ENCODE measurements around the gene ATP5F1D. TPM values are rescaled to one million over a fixed set of nuclear protein-coding genes. Genes with fewer than 3 reads are reported as not detected.

ATP5F1D gene
- total and polyA plus RNA-seq, 2 donors: 47.6 to 150 TPM

DNA sequence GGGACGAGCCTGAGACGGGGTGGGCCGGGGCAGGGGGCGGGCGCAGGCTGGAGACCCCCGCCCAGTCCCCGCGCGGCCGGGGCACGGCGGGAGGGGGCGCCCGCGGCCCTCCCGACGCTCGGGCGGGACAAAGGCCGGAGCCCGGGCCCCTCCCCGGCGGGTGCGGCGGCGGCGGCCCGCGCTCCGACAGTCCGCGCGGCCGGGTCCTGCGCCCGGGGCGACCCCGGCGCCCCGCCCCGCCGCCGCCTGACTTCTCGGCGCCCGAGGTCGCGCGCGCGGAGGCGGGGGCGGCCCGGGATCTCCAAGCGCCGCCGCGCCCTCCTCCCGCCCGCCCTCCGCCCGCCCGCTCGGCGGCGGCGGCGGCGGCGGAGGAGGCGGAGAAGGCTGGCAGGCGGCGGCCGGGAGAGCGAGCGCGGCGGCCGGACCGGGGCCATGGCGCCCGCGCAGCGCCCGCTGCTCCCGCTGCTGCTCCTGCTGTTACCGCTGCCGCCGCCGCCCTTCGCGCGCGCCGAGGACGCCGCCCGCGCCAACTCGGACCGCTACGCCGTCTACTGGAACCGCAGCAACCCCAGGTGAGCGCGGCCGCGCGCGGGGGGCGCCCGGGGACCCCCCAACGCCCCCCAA lies 44.3 kb downstream of the ATP5F1D start, which contains the start of gene EFNA2:
Gene EFNA2, plus strand, starts transcription at position 137 of the 624 bp plus-strand sequence. Its CDS starts 296 bp downstream, at position 433.
- H3K9me3 ChIP-seq (ENCODE audit: control insufficient read depth in 2 of 2, insufficient read depth in 1 of 2, low read length in 1 of 2): peaks cover 0 to 7% of the 10 kb centered on the region in 2 donors
- peaks cover 63 to 76% of the 10 kb centered on the region in 2 donors for H3K27me3 ChIP-seq (ENCODE audit: control insufficient read depth in 2 of 2, insufficient read depth in 1 of 2, low read length in 1 of 2)
- no peaks in the 10 kb centered on the region for H3K36me3 ChIP-seq (ENCODE audit: control insufficient read depth in 2 of 2, insufficient read depth in 2 of 2, low read length in 1 of 2)
- H3K4me1 ChIP-seq (ENCODE audit: control insufficient read depth in 2 of 2, insufficient read depth in 2 of 2, low read length in 2 of 2): no peaks in the 10 kb centered on the region
- 1% methylated on average over 112 of the region's 113 CpGs for WGBS
- H3K4me3 ChIP-seq (ENCODE audit: low read length in 2 of 2): peak within 1 kb of the TSS in 1 of 2 donors; percentile 34
- H3K27ac ChIP-seq (ENCODE audit: low read depth in 1 of 2, low read length in 1 of 2): no peak within 1 kb of the TSS
- DNase-seq (ENCODE audit: low read depth in 6 of 9, low spot score in 9 of 9): no peak

DNA sequence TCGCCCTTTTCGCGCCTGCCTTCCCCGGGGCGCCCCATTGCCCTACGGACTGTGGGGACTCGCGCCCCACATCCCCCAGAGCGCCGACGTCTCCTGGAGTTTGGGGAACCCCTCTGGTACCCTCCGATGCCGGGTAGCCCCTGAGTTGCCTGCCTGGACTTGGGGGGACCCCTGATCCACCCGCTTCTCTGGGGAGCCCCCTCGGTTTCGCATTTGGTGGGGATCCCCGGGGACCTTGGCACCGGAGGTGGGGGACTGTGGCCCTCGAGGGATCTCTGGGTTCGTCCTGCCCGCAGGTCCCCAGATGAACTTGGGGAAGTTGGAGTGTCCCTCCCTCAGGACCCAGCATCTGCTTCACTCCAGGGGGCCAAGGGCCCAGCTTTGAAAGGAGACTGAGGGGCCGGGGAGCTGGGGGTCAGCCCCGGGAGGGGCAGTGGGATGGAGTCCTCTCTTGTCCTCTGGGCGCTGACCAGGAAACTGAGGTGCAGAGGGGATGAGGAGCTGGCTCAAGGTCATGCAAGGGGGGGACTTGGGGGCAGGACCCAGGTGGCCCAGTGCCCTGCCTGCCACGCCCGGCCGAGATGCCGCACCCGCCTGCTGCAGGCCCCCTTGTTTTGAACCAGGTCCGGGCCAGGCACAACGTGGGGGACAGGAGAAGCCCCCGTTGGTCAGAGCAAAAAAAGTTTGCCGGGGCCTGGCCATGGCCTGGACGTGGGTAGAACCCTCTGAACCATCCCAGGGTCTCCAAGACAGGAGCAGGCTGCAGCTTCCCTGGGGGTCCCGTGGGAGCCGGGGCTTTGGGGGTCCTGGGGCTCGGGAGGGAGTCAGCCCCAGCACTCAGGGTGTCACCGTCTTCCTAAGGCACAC lies 45.2 kb downstream of the ATP5F1D start:
- Histone ChIP-seq H3K9me3 (ENCODE audit: control insufficient read depth in 2 of 2, insufficient read depth in 1 of 2, low read length in 1 of 2) (peaks cover 0 to 7% of the 10 kb centered on the region in 2 donors), H3K27me3 (ENCODE audit: control insufficient read depth in 2 of 2, insufficient read depth in 1 of 2, low read length in 1 of 2) (peaks cover 63 to 85% of the 10 kb centered on the region in 2 donors)
- WGBS: 50% methylated on average over 38 of the region's 38 CpGs

DNA sequence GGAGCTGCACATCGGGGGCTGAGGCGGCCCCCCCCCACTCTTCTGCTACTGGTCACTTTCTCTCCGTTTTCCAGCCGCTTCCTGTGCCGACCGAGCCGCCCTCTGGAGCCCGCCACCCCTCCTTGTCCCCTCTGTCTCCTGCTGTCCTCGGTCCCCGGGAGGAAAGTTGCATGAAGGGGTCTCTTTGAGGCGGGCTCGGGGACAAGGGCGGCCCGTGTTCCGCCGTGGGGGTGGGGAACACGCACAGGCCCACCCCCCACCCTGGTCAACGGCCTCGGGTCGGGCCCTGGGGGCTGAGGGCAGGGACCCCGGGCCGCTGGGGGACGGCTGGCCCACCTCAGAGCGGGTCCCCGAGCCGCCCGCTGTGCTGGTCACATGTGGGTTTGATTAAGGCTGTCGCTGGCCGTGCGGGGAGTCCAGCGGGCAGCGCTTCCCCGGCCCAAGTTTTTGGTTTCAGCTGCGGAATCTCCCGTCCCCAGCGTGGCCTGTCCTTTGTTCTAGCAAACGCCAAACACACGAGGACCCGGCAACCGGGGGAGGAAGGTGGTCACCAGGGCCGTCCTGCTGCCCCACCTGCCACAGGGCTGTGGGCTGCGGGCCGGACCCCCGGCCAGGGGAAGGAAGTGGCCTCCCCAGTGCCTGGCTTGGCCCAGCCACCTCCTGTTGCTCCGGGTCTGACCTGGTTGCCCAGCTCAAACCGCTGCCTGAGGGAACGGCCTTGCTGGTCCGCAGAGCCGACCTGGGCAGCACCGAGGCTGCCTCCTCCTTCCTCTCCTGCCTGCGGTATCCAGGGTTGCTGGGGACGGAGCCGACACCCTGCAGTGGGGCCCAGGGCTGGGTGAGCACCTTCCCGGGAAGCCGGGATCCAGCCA lies 46.0 kb downstream of the ATP5F1D start:
- no peaks in the 10 kb centered on the region for H3K4me1 ChIP-seq (ENCODE audit: control insufficient read depth in 2 of 2, insufficient read depth in 2 of 2, low read length in 2 of 2)
- no peak overlapping the region for H3K27ac ChIP-seq (ENCODE audit: low read depth in 1 of 2, low read length in 1 of 2)
- no peak overlapping the region for H3K4me3 ChIP-seq (ENCODE audit: low read length in 2 of 2)
- no peaks in the 10 kb centered on the region for H3K36me3 ChIP-seq (ENCODE audit: control insufficient read depth in 2 of 2, insufficient read depth in 2 of 2, low read length in 1 of 2)
- WGBS: 34% methylated on average over 55 of the region's 55 CpGs
- no peak for DNase-seq (ENCODE audit: low read depth in 6 of 9, low spot score in 9 of 9)
- H3K9me3 ChIP-seq (ENCODE audit: control insufficient read depth in 2 of 2, insufficient read depth in 1 of 2, low read length in 1 of 2): peaks cover 0 to 7% of the 10 kb centered on the region in 2 donors
- peaks cover 69 to 93% of the 10 kb centered on the region in 2 donors for H3K27me3 ChIP-seq (ENCODE audit: control insufficient read depth in 2 of 2, insufficient read depth in 1 of 2, low read length in 1 of 2)

More for the DNA sequence above, 45.2 kb downstream of the ATP5F1D start:
- Histone ChIP-seq H3K4me1 (ENCODE audit: control insufficient read depth in 2 of 2, insufficient read depth in 2 of 2, low read length in 2 of 2) (no peaks in the 10 kb centered on the region), H3K27ac (ENCODE audit: low read depth in 1 of 2, low read length in 1 of 2) (no peak overlapping the region), H3K36me3 (ENCODE audit: control insufficient read depth in 2 of 2, insufficient read depth in 2 of 2, low read length in 1 of 2) (no peaks in the 10 kb centered on the region), H3K4me3 (ENCODE audit: low read length in 2 of 2) (peak overlapping the region in 1 of 2 donors; percentile 34)
- DNase-seq (ENCODE audit: low read depth in 6 of 9, low spot score in 9 of 9): no peak

DNA sequence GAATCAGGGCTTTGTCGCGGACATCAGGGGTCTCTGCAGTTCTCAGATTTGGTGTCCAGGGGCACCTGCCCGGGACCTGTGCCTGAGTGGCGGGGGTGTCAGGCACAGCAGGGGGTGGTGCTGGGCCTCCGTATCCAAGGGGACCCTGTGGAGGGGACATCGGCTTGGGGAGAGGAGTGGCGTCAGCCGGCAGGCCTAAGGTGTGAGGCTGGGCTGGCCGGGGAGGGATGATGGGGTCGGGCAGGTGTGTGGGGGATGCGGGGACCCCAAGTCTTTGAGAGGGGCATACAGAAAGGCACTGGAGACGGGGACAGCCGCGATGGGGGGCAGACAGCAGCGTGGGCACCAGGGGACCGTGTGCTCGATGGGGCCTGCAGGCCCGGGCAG lies 46.7 kb downstream of the ATP5F1D start:
- H3K4me3 ChIP-seq (ENCODE audit: low read length in 2 of 2): no peak overlapping the region
- peaks cover 66 to 93% of the 10 kb centered on the region in 2 donors for H3K27me3 ChIP-seq (ENCODE audit: control insufficient read depth in 2 of 2, insufficient read depth in 1 of 2, low read length in 1 of 2)
- H3K27ac ChIP-seq (ENCODE audit: low read depth in 1 of 2, low read length in 1 of 2): no peak overlapping the region
- 92% methylated on average over 18 of the region's 18 CpGs for WGBS
- DNase-seq (ENCODE audit: low read depth in 6 of 9, low spot score in 9 of 9): no peak
- peaks cover 0 to 7% of the 10 kb centered on the region in 2 donors for H3K9me3 ChIP-seq (ENCODE audit: control insufficient read depth in 2 of 2, insufficient read depth in 1 of 2, low read length in 1 of 2)
- no peaks in the 10 kb centered on the region for H3K4me1 ChIP-seq (ENCODE audit: control insufficient read depth in 2 of 2, insufficient read depth in 2 of 2, low read length in 2 of 2)
- no peaks in the 10 kb centered on the region for H3K36me3 ChIP-seq (ENCODE audit: control insufficient read depth in 2 of 2, insufficient read depth in 2 of 2, low read length in 1 of 2)

DNA sequence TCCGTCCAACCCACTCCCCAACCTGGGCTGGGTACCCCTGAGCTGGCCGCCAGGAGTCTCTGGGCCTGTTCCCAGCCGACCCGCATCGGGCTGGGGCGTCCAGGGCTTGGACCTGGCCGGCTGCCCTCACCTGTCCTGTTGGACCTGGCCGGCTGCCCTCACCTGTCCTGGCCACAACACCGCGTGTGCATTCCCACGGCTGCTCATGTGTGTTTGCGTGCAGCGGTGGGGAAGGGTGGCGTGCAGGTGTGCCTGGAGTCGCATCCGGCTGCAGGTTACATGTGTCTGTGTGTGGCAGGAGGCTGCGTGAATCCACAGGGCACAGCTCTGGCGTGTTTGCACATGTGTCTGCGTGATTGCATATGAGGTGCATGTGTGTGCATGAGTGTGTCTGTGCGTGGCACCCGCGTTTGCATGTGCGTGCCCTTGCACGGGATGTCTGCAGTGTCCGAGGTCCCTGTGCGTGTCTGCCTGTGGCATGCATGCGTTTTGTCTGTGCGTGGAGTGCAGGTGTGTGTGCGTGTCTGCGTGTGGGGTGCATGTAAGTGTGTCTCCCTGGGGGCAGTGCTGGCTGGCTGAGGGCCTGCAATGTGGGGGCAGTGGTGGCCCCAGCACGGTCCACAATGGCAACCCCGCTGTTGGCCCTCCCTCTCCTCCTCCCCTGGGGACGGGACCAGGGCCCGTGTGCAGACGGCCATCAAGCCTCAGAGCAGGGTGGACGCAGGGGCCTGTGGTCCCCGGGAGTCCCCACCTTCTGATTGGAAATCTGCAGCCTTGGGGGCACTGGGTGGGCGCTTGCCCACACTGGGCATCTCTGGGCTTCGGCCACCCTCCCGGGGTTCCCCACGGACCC lies 47.5 kb downstream of the ATP5F1D start:
- WGBS: 90% methylated on average over 41 of the region's 41 CpGs
- peaks cover 60 to 93% of the 10 kb centered on the region in 2 donors for H3K27me3 ChIP-seq (ENCODE audit: control insufficient read depth in 2 of 2, insufficient read depth in 1 of 2, low read length in 1 of 2)
- H3K4me1 ChIP-seq (ENCODE audit: control insufficient read depth in 2 of 2, insufficient read depth in 2 of 2, low read length in 2 of 2): no peaks in the 10 kb centered on the region
- no peak overlapping the region for H3K27ac ChIP-seq (ENCODE audit: low read depth in 1 of 2, low read length in 1 of 2)
- no peaks in the 10 kb centered on the region for H3K36me3 ChIP-seq (ENCODE audit: control insufficient read depth in 2 of 2, insufficient read depth in 2 of 2, low read length in 1 of 2)
- H3K4me3 ChIP-seq (ENCODE audit: low read length in 2 of 2): no peak overlapping the region
- DNase-seq (ENCODE audit: low read depth in 6 of 9, low spot score in 9 of 9): no peak
- H3K9me3 ChIP-seq (ENCODE audit: control insufficient read depth in 2 of 2, insufficient read depth in 1 of 2, low read length in 1 of 2): peaks cover 0 to 7% of the 10 kb centered on the region in 2 donors

DNA sequence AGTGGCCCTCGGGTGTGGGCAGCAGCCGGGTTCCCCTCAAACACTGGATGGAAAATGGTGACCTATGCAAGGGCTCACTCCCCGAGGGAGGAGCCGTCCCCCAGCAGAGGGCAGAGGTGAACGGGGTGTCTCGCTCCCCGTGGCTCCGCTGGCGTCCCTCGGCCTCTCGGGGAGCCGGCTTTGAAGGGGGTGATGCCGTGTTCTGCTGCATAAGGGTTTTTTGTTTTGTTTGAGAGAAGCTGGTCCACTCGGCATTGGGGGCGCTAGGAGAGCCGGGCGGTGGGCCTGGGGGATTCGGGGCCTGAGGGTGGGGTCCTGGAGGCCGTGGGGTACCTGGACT lies 48.1 kb downstream of the ATP5F1D start:
- H3K9me3 ChIP-seq (ENCODE audit: control insufficient read depth in 2 of 2, insufficient read depth in 1 of 2, low read length in 1 of 2): peaks cover 0 to 7% of the 10 kb centered on the region in 2 donors
- H3K27me3 ChIP-seq (ENCODE audit: control insufficient read depth in 2 of 2, insufficient read depth in 1 of 2, low read length in 1 of 2): peaks cover 60 to 93% of the 10 kb centered on the region in 2 donors
- no peaks in the 10 kb centered on the region for H3K4me1 ChIP-seq (ENCODE audit: control insufficient read depth in 2 of 2, insufficient read depth in 2 of 2, low read length in 2 of 2)
- no peak overlapping the region for H3K4me3 ChIP-seq (ENCODE audit: low read length in 2 of 2)
- no peaks in the 10 kb centered on the region for H3K36me3 ChIP-seq (ENCODE audit: control insufficient read depth in 2 of 2, insufficient read depth in 2 of 2, low read length in 1 of 2)
- no peak for DNase-seq (ENCODE audit: low read depth in 6 of 9, low spot score in 9 of 9)
- H3K27ac ChIP-seq (ENCODE audit: low read depth in 1 of 2, low read length in 1 of 2): no peak overlapping the region
- WGBS: 88% methylated on average over 19 of the region's 19 CpGs

DNA sequence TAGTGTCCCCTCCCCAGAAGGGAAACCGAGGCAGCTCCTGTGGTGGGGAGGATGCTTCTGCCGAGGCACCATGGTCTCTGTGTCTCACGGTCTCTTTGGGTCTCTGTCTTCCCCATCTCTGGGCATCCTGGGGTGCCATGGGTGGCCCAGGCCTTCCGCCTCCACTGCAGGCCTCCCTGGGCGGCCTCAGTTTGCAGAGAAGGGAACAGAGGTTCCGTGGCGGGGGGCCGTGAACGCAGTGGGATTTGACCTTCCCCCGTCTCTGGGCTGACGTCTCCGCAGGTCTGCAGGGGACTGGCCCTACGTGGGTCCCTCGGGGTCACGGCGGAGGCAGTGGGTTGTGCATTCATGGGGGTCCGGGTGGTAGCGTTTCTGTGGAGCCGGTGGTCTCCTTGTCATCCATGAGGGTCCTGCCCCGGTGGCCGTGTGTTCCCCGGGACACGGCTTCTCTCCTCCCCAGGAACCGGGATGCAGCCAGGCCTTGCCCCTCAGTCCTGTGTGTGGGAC lies 48.7 kb downstream of the ATP5F1D start:
- WGBS: 94% methylated on average over 24 of the region's 24 CpGs
- Histone ChIP-seq H3K9me3 (ENCODE audit: control insufficient read depth in 2 of 2, insufficient read depth in 1 of 2, low read length in 1 of 2) (peaks cover 0 to 4% of the 10 kb centered on the region in 2 donors), H3K36me3 (ENCODE audit: control insufficient read depth in 2 of 2, insufficient read depth in 2 of 2, low read length in 1 of 2) (no peaks in the 10 kb centered on the region), H3K27ac (ENCODE audit: low read depth in 1 of 2, low read length in 1 of 2) (no peak overlapping the region), H3K4me1 (ENCODE audit: control insufficient read depth in 2 of 2, insufficient read depth in 2 of 2, low read length in 2 of 2) (no peaks in the 10 kb centered on the region), H3K4me3 (ENCODE audit: low read length in 2 of 2) (no peak overlapping the region), H3K27me3 (ENCODE audit: control insufficient read depth in 2 of 2, insufficient read depth in 1 of 2, low read length in 1 of 2) (peaks cover 57 to 93% of the 10 kb centered on the region in 2 donors)
- DNase-seq (ENCODE audit: low read depth in 6 of 9, low spot score in 9 of 9): no peak

Measured in thymus (tissue), 11 donors.